Measurements from ENCODE around the gene NUCKS1. TPM values are rescaled to one million over a fixed set of nuclear protein-coding genes. Genes with fewer than 3 reads are reported as not detected.

NUCKS1 gene
- total RNA-seq, 1 donor from 2014 or later: 245 TPM

DNA sequence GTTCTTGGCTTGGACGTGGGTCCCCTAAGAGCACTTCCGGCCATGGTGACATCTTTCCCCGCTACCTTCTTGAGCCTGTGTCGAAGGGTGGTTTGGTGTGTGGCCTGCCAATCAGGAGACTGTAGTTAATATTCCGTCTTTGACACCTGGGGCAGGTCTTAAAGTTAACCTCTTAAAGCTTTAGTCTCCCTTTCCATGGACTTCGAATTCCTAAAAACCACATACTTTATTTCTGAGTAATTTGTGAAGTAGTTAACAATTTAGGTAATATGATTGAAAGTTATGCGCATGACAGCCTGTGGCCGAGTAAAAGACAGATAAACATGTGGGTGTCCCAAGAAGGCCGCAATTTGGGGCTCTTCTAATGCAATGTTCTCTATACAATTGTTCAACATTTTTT is 35.5 kb upstream of the NUCKS1 start:
- TF ChIP-seq, protein P1, sequence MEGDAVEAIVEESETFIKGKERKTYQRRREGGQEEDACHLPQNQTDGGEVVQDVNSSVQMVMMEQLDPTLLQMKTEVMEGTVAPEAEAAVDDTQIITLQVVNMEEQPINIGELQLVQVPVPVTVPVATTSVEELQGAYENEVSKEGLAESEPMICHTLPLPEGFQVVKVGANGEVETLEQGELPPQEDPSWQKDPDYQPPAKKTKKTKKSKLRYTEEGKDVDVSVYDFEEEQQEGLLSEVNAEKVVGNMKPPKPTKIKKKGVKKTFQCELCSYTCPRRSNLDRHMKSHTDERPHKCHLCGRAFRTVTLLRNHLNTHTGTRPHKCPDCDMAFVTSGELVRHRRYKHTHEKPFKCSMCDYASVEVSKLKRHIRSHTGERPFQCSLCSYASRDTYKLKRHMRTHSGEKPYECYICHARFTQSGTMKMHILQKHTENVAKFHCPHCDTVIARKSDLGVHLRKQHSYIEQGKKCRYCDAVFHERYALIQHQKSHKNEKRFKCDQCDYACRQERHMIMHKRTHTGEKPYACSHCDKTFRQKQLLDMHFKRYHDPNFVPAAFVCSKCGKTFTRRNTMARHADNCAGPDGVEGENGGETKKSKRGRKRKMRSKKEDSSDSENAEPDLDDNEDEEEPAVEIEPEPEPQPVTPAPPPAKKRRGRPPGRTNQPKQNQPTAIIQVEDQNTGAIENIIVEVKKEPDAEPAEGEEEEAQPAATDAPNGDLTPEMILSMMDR (IDR thresholded peaks at IDR 0.05; ENCODE audit: unreplicated experiment): no peak
- Mint-ChIP-seq H3K4me1 (ENCODE audit: low read depth) (no peaks in the 10 kb centered on the region), H3K4me3 (ENCODE audit: low read depth) (no peak overlapping the region), H3K36me3 (ENCODE audit: insufficient read depth) (no peaks in the 10 kb centered on the region), H3K27me3 (no peaks in the 10 kb centered on the region), H3K9me3 (ENCODE audit: low read depth) (no peaks in the 10 kb centered on the region), H3K27ac (no peak overlapping the region)
- no peak for DNase-seq (ENCODE audit: low spot score, unreplicated experiment)

DNA sequence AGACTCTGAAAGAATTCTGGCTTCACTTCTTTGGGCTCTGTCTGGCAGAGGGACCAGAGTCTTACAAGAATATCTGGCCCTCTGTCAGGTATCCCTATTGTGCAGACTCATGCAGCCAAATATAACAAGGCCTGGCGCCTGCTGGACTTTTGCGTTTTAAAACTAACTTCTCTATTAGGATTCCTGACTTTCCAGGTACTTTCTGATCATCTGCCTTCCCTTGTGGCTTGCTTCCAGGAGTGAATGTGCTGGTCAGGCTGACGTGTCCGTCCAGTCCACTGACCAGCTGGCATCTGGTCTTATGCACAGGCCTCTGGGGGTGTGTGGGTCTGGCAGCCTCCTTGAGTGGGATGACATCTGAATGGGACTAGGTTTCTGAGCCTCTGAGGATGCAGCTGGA is 33.9 kb upstream of the NUCKS1 start:
- Mint-ChIP-seq H3K9me3 (ENCODE audit: low read depth) (no peaks in the 10 kb centered on the region), H3K4me3 (ENCODE audit: low read depth) (no peak overlapping the region), H3K27me3 (no peaks in the 10 kb centered on the region), H3K36me3 (ENCODE audit: insufficient read depth) (no peaks in the 10 kb centered on the region), H3K27ac (no peak overlapping the region), H3K4me1 (ENCODE audit: low read depth) (no peaks in the 10 kb centered on the region)
- DNase-seq (ENCODE audit: low spot score, unreplicated experiment): no peak
- TF ChIP-seq, protein P1 (IDR thresholded peaks at IDR 0.05; ENCODE audit: unreplicated experiment): no peak

DNA sequence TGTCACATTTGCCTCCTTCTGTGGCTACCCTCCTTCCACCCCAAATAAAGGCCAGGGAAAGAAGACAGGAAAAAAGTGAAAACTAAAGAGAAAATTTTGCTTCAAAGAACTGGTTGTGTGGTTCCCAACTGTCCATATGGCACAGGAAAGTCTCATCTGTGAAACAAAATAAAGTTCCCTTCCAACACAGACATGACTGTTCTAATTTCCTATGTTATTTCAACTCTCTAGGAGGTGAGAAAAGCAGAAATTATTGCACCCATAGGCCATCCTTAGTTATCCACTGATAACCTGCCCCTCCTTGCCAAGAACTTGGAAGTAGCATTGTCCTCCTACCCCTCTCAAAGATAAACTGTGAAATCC is 33.4 kb upstream of the NUCKS1 start:
- H3K4me3 Mint-ChIP-seq (ENCODE audit: low read depth): no peak overlapping the region
- H3K4me1 Mint-ChIP-seq (ENCODE audit: low read depth): no peaks in the 10 kb centered on the region
- no peaks in the 10 kb centered on the region for H3K27me3 Mint-ChIP-seq
- H3K36me3 Mint-ChIP-seq (ENCODE audit: insufficient read depth): no peaks in the 10 kb centered on the region
- DNase-seq (ENCODE audit: low spot score, unreplicated experiment): no peak
- H3K9me3 Mint-ChIP-seq (ENCODE audit: low read depth): no peaks in the 10 kb centered on the region
- no peak overlapping the region for H3K27ac Mint-ChIP-seq
- TF ChIP-seq, protein P1 (IDR thresholded peaks at IDR 0.05; ENCODE audit: unreplicated experiment): no peak

DNA sequence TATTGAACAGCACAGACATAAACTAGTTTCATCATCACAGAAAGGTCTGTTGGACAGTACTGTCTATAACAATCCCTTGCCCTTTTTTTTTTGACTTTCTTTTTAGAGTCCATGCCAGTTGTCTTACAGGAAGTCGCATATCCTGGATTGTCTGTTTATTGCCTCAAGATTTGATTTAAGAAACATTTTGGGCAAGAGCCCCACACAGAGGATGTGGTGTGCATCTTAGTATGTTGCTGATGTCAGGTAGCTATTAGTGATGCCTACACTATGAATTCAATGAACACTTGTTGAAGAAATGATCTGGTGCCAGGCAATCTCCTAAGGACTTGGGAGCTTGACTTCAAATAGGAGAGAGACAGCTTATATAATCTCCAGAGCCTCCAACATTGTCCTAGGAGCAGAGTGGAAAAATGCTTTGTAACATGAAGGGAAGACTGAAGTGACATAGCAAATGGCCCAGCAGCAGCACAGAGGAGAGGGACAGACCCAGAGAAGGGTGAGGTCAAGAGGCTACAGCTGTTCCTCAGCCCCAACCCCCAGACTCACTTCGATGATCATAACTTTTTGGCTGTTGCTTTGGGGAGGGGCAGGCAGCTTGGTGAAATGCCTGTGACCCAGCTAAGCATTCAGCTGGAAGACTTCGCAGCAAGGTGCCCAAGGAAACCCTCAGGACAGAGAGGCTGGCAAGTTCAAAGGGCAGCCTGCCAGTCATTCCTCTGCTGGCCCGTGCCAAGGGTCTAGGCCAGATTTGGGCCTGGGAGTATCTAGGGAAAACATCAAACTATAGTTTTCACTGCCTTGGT is 32.8 kb upstream of the NUCKS1 start:
- TF ChIP-seq, protein P1 (IDR thresholded peaks at IDR 0.05; ENCODE audit: unreplicated experiment): no peak
- Mint-ChIP-seq H3K36me3 (ENCODE audit: insufficient read depth) (no peaks in the 10 kb centered on the region), H3K4me3 (ENCODE audit: low read depth) (no peak overlapping the region), H3K27me3 (no peaks in the 10 kb centered on the region), H3K4me1 (ENCODE audit: low read depth) (no peaks in the 10 kb centered on the region), H3K9me3 (ENCODE audit: low read depth) (no peaks in the 10 kb centered on the region), H3K27ac (no peak overlapping the region)
- no peak for DNase-seq (ENCODE audit: low spot score, unreplicated experiment)

DNA sequence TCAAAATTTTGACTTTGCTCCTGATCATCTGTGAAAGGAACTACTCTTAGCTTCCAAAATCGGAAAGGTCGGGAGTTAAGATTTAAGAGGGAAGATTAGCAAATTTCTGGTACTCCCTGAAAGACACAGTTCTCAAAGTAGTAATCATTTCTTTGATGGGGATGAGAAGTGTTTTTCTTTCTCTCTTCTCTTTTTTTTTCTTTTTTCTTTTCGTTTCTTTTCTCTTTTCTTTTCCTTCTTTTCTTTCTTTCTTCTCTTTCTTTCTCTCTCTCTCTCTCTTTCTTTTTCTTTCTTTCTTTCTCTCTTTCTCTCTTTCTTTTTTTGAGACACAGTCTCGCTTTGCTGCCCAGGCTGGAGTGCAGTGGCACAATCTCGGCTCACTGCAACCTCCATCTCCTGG is 30.4 kb upstream of the NUCKS1 start:
- H3K4me3 Mint-ChIP-seq (ENCODE audit: low read depth): no peak overlapping the region
- H3K27me3 Mint-ChIP-seq: peaks cover 12% of the 10 kb centered on the region
- DNase-seq (ENCODE audit: low spot score, unreplicated experiment): no peak
- TF ChIP-seq, protein P1 (IDR thresholded peaks at IDR 0.05; ENCODE audit: unreplicated experiment): no peak
- no peak overlapping the region for H3K27ac Mint-ChIP-seq
- H3K4me1 Mint-ChIP-seq (ENCODE audit: low read depth): peaks cover 2% of the 10 kb centered on the region
- H3K36me3 Mint-ChIP-seq (ENCODE audit: insufficient read depth): no peaks in the 10 kb centered on the region
- H3K9me3 Mint-ChIP-seq (ENCODE audit: low read depth): no peaks in the 10 kb centered on the region
